ENCODE results near the gene ZNF26. TPM values are rescaled to one million over a fixed set of nuclear protein-coding genes. Genes with fewer than 3 reads are reported as not detected.

The ZNF26 gene
- polyA plus RNA-seq, 1 donor from 2014 or later: 14.4 TPM

Other genes with a start within 250 kb of the ZNF26 start
- 26.6 TPM for gene ANKLE2, start 224.5 kb upstream of the ZNF26 start, polyA plus RNA-seq
- 11.5 TPM for gene GOLGA3, start 157.5 kb upstream of the ZNF26 start, polyA plus RNA-seq
- 24.3 TPM for gene CHFR, start 98.8 kb upstream of the ZNF26 start, polyA plus RNA-seq
- 3.6 TPM for gene ZNF605, start 30.1 kb upstream of the ZNF26 start, polyA plus RNA-seq
- gene ZNF84, start 51.1 kb downstream of the ZNF26 start, polyA plus RNA-seq: 25.1 TPM
- gene ZNF140, start 94.6 kb downstream of the ZNF26 start, polyA plus RNA-seq: 20.5 TPM
- gene ZNF891, start 143.9 kb downstream of the ZNF26 start, polyA plus RNA-seq: 0.63 TPM
- 11.0 TPM for gene ZNF10, start 144.3 kb downstream of the ZNF26 start, polyA plus RNA-seq
- gene ZNF268, start 195.1 kb downstream of the ZNF26 start, polyA plus RNA-seq: 20.4 TPM
- not detected for gene ANHX, start 249.5 kb downstream of the ZNF26 start, polyA plus RNA-seq

All from IgD-negative memory B cell (primary cell).